H1 (cell line): Measurements from ENCODE around the gene CUBN. TPM values are rescaled to one million over a fixed set of nuclear protein-coding genes. Genes with fewer than 3 reads are reported as not detected.

Experiments
- CTCF ChIA-PET: fragments of 300-600 bp; sonication (Branson Sonifier 250); formaldehyde crosslinking; loops from one replicate; lab custom pipeline; 2021; ENCODE audit not compliant: partially characterized antibody; lab: Charles Lee
- POLR2A ChIA-PET: fragments of 300-600 bp; sonication (Branson Sonifier 250); formaldehyde crosslinking; loops from one replicate; lab custom pipeline; 2021; ENCODE audit warnings: inconsistent platforms; ENCODE audit not compliant: partially characterized antibody; lab: Charles Lee
- DNase-seq, 2 experiments: peaks; one replicate each; pipeline versions ENCODE4 v3.0.0 to v3.0.0-alpha.2; 2010 to 2022; ENCODE audit warnings: low spot score in 2 of 2, low read depth in 1 of 2, mixed read lengths in 1 of 2
- FAIRE-seq: peaks from 2 replicates; lab custom pipeline; 2011; peaks lifted over from hg19 to GRCh38; lab: Jason Lieb, UNC
- H2AFZ ChIP-seq: 2 replicates; pipeline ENCODE4 v1.8.1; 2012; ENCODE audit warnings: low read length, inconsistent platforms
- H2AK5ac ChIP-seq: 2 replicates; pipeline ENCODE4 v1.6.1; 2013; ENCODE audit warnings: low read depth, low read length
- H2BK120ac ChIP-seq: replicated peaks from 2 replicates; pipeline ENCODE3; 2013; ENCODE audit warnings: low read depth, low read length, inconsistent platforms
- H2BK12ac ChIP-seq: 2 replicates; pipeline ENCODE4 v1.6.1; 2013; ENCODE audit warnings: low read depth, low read length
- H2BK15ac ChIP-seq: 2 replicates; pipeline ENCODE4 v1.6.1; 2013; ENCODE audit warnings: low read length
- H2BK20ac ChIP-seq: 2 replicates; pipeline ENCODE4 v1.6.1; 2013; ENCODE audit warnings: low read length
- H2BK5ac ChIP-seq: 2 replicates; pipeline ENCODE4 v1.6.1; 2013; ENCODE audit warnings: low read depth, low read length
- H3K14ac ChIP-seq: 2 replicates; pipeline ENCODE4 v1.6.1; 2013; ENCODE audit warnings: inconsistent platforms; ENCODE audit not compliant: insufficient read length
- H3K18ac ChIP-seq: 2 replicates; pipeline ENCODE4 v1.6.1; 2013; ENCODE audit warnings: low read length; ENCODE audit errors: extremely low read depth
- H3K23ac ChIP-seq: 2 replicates; pipeline ENCODE4 v1.6.1; 2013; ENCODE audit warnings: inconsistent platforms; ENCODE audit not compliant: insufficient read length
- H3K23me2 ChIP-seq: 2 replicates; pipeline ENCODE4 v1.6.1; 2013; ENCODE audit warnings: low read depth, low read length
- H3K27ac ChIP-seq: 2 replicates; pipeline ENCODE4 v1.6.1; 2011; ENCODE audit warnings: low read depth, low read length, inconsistent platforms
- H3K27me3 ChIP-seq, 4 experiments: replicated peaks in 1 of 4; 1 replicate in 1 of 4; 2 replicates in 3 of 4; pipeline versions ENCODE4 v1.6.1 to v1.8.1; 2011 to 2013; ENCODE audit warnings: low read length in 3 of 4, mild to moderate bottlenecking in 3 of 4, inconsistent platforms in 2 of 4, mixed read lengths in 2 of 4, moderate library complexity in 1 of 4; ENCODE audit not compliant: control insufficient read depth in 3 of 4, insufficient read depth in 3 of 4; ENCODE audit errors: extremely low read depth in 1 of 4
- H3K36me3 ChIP-seq, 4 experiments: 2 replicates each; pipeline versions ENCODE4 v1.6.1 to v1.8.1; 2011 to 2013; ENCODE audit warnings: mild to moderate bottlenecking in 4 of 4, low read length in 3 of 4, moderate library complexity in 2 of 4, control low read depth in 1 of 4, inconsistent platforms in 1 of 4; ENCODE audit not compliant: insufficient read depth in 4 of 4, control insufficient read depth in 2 of 4
- H3K4ac ChIP-seq: replicated peaks from 2 replicates; pipeline ENCODE3; 2013; ENCODE audit warnings: low read length, low read depth, mixed read lengths, inconsistent platforms; ENCODE audit not compliant: insufficient read length
- H3K4me1 ChIP-seq, 4 experiments: replicated peaks in 1 of 4; 1 replicate in 1 of 4; 2 replicates in 3 of 4; pipeline versions ENCODE4 v1.6.1 to v1.8.1; 2011 to 2013; ENCODE audit warnings: low read length in 3 of 4, inconsistent platforms in 2 of 4, mixed read lengths in 1 of 4; ENCODE audit not compliant: insufficient read depth in 4 of 4, control insufficient read depth in 3 of 4
- H3K4me2 ChIP-seq, 2 experiments: 2 replicates each; pipeline versions ENCODE4 v1.6.1 to v1.8.1; 2011 to 2013; ENCODE audit warnings: low read depth in 2 of 2, low read length in 2 of 2, control low read depth in 1 of 2, inconsistent platforms in 1 of 2, mild to moderate bottlenecking in 1 of 2; ENCODE audit not compliant: insufficient read depth in 1 of 2
- H3K4me3 ChIP-seq, 4 experiments: fragments of 200-600, 300-600 bp in 1 of 4; sonication (generic), shearing (Covaris generic), sonication (Bioruptor Twin) in 1 of 4; 2 replicates each; pipeline versions ENCODE4 v1.5.1 to v1.8.1; 2011 to 2016; ENCODE audit warnings: low read length in 4 of 4, low read depth in 3 of 4, control low read depth in 2 of 4, inconsistent platforms in 2 of 4, mild to moderate bottlenecking in 2 of 4, mixed read lengths in 1 of 4, moderate library complexity in 1 of 4; ENCODE audit not compliant: insufficient read depth in 2 of 4; ENCODE audit errors: extremely low read depth in 1 of 4
- H3K56ac ChIP-seq: replicated peaks from 2 replicates; pipeline ENCODE3; 2013; ENCODE audit warnings: low read depth, mild to moderate bottlenecking, mixed read lengths, low read length, inconsistent platforms; ENCODE audit not compliant: insufficient read length
- H3K79me1 ChIP-seq: 2 replicates; pipeline ENCODE4 v1.6.1; 2013; ENCODE audit warnings: low read depth, low read length, control low read depth
- H3K79me2 ChIP-seq, 2 experiments: 2 replicates each; pipeline versions ENCODE4 v1.6.1 to v1.8.1; 2012 to 2013; ENCODE audit warnings: low read length in 2 of 2, mild to moderate bottlenecking in 2 of 2, inconsistent platforms in 1 of 2; ENCODE audit not compliant: insufficient read depth in 2 of 2, control insufficient read depth in 1 of 2
- H3K9ac ChIP-seq, 4 experiments: replicated peaks in 1 of 4; 1 replicate in 1 of 4; 2 replicates in 3 of 4; pipeline versions ENCODE4 v1.6.1 to v1.8.1; 2011 to 2013; ENCODE audit warnings: low read depth in 3 of 4, low read length in 3 of 4, control low read depth in 2 of 4, mild to moderate bottlenecking in 2 of 4, moderate library complexity in 2 of 4, inconsistent platforms in 1 of 4; ENCODE audit errors: extremely low read depth in 1 of 4
- H3K9me3 ChIP-seq, 2 experiments: 2 replicates each; pipeline versions ENCODE4 v1.6.1 to v1.8.1; 2012 to 2013; ENCODE audit warnings: mild to moderate bottlenecking in 2 of 2, moderate library complexity in 2 of 2, control low read depth in 1 of 2, inconsistent platforms in 1 of 2, low read depth in 1 of 2, low read length in 1 of 2, mixed read lengths in 1 of 2; ENCODE audit not compliant: insufficient read depth in 2 of 2
- H4K20me1 ChIP-seq, 2 experiments: replicated peaks in 1 of 2; 2 replicates each; pipeline versions ENCODE3 to v1.8.1; 2011 to 2013; ENCODE audit warnings: inconsistent platforms in 2 of 2, low read length in 2 of 2, mild to moderate bottlenecking in 1 of 2; ENCODE audit not compliant: insufficient read depth in 2 of 2, control insufficient read depth in 1 of 2
- H4K5ac ChIP-seq: 2 replicates; pipeline ENCODE4 v1.6.1; 2013; ENCODE audit warnings: low read length, low read depth, mixed read lengths, inconsistent platforms; ENCODE audit not compliant: insufficient read length
- H4K8ac ChIP-seq: 2 replicates; pipeline ENCODE4 v1.8.0; 2013; ENCODE audit warnings: mild to moderate bottlenecking, moderate library complexity, low read length, inconsistent platforms; ENCODE audit not compliant: insufficient read depth; ENCODE audit errors: extremely low read depth
- H4K91ac ChIP-seq: replicated peaks from 2 replicates; pipeline ENCODE3; 2013; ENCODE audit warnings: low read length, mixed read lengths, inconsistent platforms; ENCODE audit not compliant: insufficient read length
- ATF3 ChIP-seq: IDR thresholded peaks from 2 replicates; pipeline ENCODE4 v1.6.1; 2011; ENCODE audit warnings: low read depth, mild to moderate bottlenecking, low read length; ENCODE audit not compliant: insufficient read depth
- CREB1 ChIP-seq: IDR thresholded peaks from 2 replicates; pipeline ENCODE4 v1.6.1; 2012; ENCODE audit warnings: inconsistent platforms
- CTBP2 ChIP-seq: IDR thresholded peaks from 2 replicates; pipeline ENCODE4 v1.7.0; 2011; ENCODE audit warnings: borderline replicate concordance, mild to moderate bottlenecking, moderate library complexity, mixed read lengths, low read length; ENCODE audit not compliant: insufficient read depth, insufficient read length
- FOSL1 ChIP-seq: IDR thresholded peaks from 2 replicates; pipeline ENCODE4 v1.6.1; 2011; ENCODE audit warnings: mild to moderate bottlenecking, low read depth, low read length, moderate library complexity; ENCODE audit not compliant: insufficient read depth
- GTF2F1 ChIP-seq: IDR thresholded peaks from 2 replicates; pipeline ENCODE4 v1.6.1; 2012; ENCODE audit warnings: low read depth, low read length, improper control_type of control experiment, borderline replicate concordance
- JUN ChIP-seq: IDR thresholded peaks from 2 replicates; pipeline ENCODE4 v1.6.1; 2011; ENCODE audit warnings: low read depth, mild to moderate bottlenecking, improper control_type of control experiment, low read length
- POLR2A ChIP-seq, 2 experiments: IDR thresholded peaks; 1 replicate in 1 of 2; 2 replicates in 1 of 2; pipeline ENCODE4 v1.6.1; 2011; ENCODE audit warnings: low read depth in 2 of 2, low read length in 2 of 2, mild to moderate bottlenecking in 2 of 2; ENCODE audit errors: control extremely low read depth in 1 of 2
- RAD21 ChIP-seq, 2 experiments: IDR thresholded peaks in 1 of 2; conservative IDR thresholded peaks in 1 of 2; 2 replicates each; pipeline ENCODE4 v1.6.1; 2011; ENCODE audit warnings: low read depth in 2 of 2, low read length in 2 of 2, improper control_type of control experiment in 1 of 2, inconsistent platforms in 1 of 2, mild to moderate bottlenecking in 1 of 2, moderate library complexity in 1 of 2
- SRF ChIP-seq: IDR thresholded peaks from 2 replicates; pipeline ENCODE4 v1.6.1; 2011; ENCODE audit warnings: mild to moderate bottlenecking, low read depth, low read length, moderate library complexity
- SUZ12 ChIP-seq: fragments of 200-600 bp; sonication (generic); IDR thresholded peaks from 2 replicates; pipeline ENCODE4 v1.6.1; 2012; ENCODE audit warnings: mild to moderate bottlenecking, inconsistent platforms, low read length, moderate library complexity, mixed read lengths
- TAF1 ChIP-seq: IDR thresholded peaks from 2 replicates; pipeline ENCODE4 v1.6.1; 2011; ENCODE audit warnings: mild to moderate bottlenecking, low read depth, low read length
- TAF7 ChIP-seq: optimal IDR thresholded peaks from 2 replicates; pipeline ENCODE3; 2011; ENCODE audit warnings: low read depth, mild to moderate bottlenecking, inconsistent platforms, low read length, moderate library complexity, borderline replicate concordance
- TBP ChIP-seq: IDR thresholded peaks from 2 replicates; pipeline ENCODE4 v1.6.1; 2011; ENCODE audit warnings: low read depth, low read length, improper control_type of control experiment
- TEAD4 ChIP-seq: IDR thresholded peaks from 2 replicates; pipeline ENCODE4 v1.6.1; 2012; ENCODE audit warnings: low read depth, low read length, inconsistent platforms, mixed read lengths
- WGBS, 2 experiments: shearing (Covaris generic) in 1 of 2; methylation state at CpG; one replicate each; pipeline versions ENCODE4 v1.1.6 to v1.1.7; 2013 to 2015; ENCODE audit warnings: low lambda C conversion rate in 2 of 2, mixed read lengths in 2 of 2, inconsistent platforms in 1 of 2, low coverage in 1 of 2, missing lambda C conversion rate in 1 of 2; ENCODE audit not compliant: insufficient replicate concordance in 2 of 2, insufficient coverage in 1 of 2, insufficient read length in 1 of 2; ENCODE audit errors: extremely low coverage in 1 of 2, missing lambda C conversion rate in 1 of 2; 5-methylcytosine and 5-hydroxymethylcytosine counted together
- polyA plus RNA-seq, 7 experiments: library from polyadenylated mRNA; depleted of rRNA in 3 of 7; stranded (reverse) in 5 of 7; unstranded in 2 of 7; fragments of >200 nt in 5 of 7; fragments of 200-250 nt in 2 of 7; gene quantifications; 1 replicate in 5 of 7; 2 replicates in 1 of 7; 4 replicates in 1 of 7; pipeline versions ENCODE4 v1.2.1 to v1.2.3, GENCODE V29; 2011 to 2013; ENCODE audit warnings: missing spikeins in 2 of 7, mixed read lengths in 2 of 7
- total RNA-seq: library from RNA; stranded (reverse); fragmentation: NEBNext Ultra II Directional; extraction: Animal tissue kit (Norgen Biotek cat#: 25700); gene quantifications from 2 replicates; pipeline ENCODE4 v1.2.1, GENCODE V29; 2021

Gene CUBN
- total and polyA plus RNA-seq, 2 of the 8 experiments (the other 6 are each of a cell fraction or from before 2014, with no cell fraction given): 0.04 to 0.08 TPM

DNA sequence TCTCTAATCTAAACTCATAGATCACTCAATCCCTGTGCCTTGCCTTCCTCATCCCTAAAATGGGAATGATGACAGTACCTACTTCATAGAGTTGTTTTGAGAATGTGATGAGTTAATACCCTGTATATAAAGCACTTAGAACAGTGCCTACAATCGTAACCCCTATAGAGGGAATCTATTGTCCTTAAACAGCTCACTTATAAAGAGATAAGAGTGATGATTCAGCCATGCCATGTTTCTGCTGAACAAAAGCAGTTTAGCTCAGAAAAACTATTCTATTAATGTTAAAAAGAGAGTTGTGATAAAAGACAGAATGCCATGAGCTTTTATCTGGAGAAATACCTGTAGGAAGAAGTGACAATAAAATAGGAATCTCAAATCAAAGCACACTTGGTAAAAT is 63.6 kb downstream of the CUBN start:
- H3K4me1 ChIP-seq: peaks cover 0 to 9% (median 0%) of the 10 kb centered on the region in 4 experiments; a peak in 1 of 7 replicates
- H2AFZ ChIP-seq: no peak overlapping the region
- H3K36me3 ChIP-seq: no peaks in the 10 kb centered on the region
- H3K27me3 ChIP-seq: no peaks in the 10 kb centered on the region
- no peak overlapping the region for H2BK12ac ChIP-seq
- POLR2A ChIA-PET: no interaction called here
- no peak overlapping the region for H3K14ac ChIP-seq
- no peak overlapping the region for H3K9ac ChIP-seq
- no peaks in the 10 kb centered on the region for H3K23me2 ChIP-seq
- no peaks in the 10 kb centered on the region for H3K79me2 ChIP-seq
- H4K8ac ChIP-seq: no peak overlapping the region
- H3K9me3 ChIP-seq: no peaks in the 10 kb centered on the region
- no peaks in the 10 kb centered on the region for H4K20me1 ChIP-seq
- H2BK120ac ChIP-seq: no peak overlapping the region
- no peak overlapping the region for H4K5ac ChIP-seq
- H2BK15ac ChIP-seq: no peak overlapping the region
- H2BK20ac ChIP-seq: no peak overlapping the region
- H2BK5ac ChIP-seq: no peak overlapping the region
- no peak for DNase-seq
- no peak overlapping the region for H3K23ac ChIP-seq
- no peak overlapping the region for H3K56ac ChIP-seq
- no peak overlapping the region for H4K91ac ChIP-seq
- CTCF ChIA-PET: interaction anchor here (0.9 kb wide), 1 partner anchor 162 kb away, joined by 3 read pairs; the partner anchor contains the start of gene VIM
- no peak overlapping the region for H2AK5ac ChIP-seq
- no peak overlapping the region for H3K27ac ChIP-seq
- H3K4ac ChIP-seq: no peak overlapping the region
- no peak overlapping the region for H3K4me3 ChIP-seq
- no peaks in the 10 kb centered on the region for H3K79me1 ChIP-seq
- no peak for FAIRE-seq
- H3K18ac ChIP-seq: no peak overlapping the region
- H3K4me2 ChIP-seq: no peak overlapping the region
- WGBS, 2 experiments: 89% methylated on average over 1 of the region's 1 CpG; no CpG with 5 or more reads in 1 of the 2 experiments
- TF ChIP-seq TAF1: no peak
- TF ChIP-seq GTF2F1: no peak
- TF ChIP-seq TAF7: no peak
- TF ChIP-seq TEAD4: no peak
- no peak for TF ChIP-seq JUN
- TF ChIP-seq RAD21 (IDR thresholded peaks at IDR 0.05 in 1 of 2, conservative IDR thresholded peaks at IDR 0.05 in 1 of 2; ENCODE audit: low read depth in 2 of 2, low read length in 2 of 2): no peak
- no peak for TF ChIP-seq SRF
- TF ChIP-seq ATF3: no peak
- no peak for TF ChIP-seq POLR2A (IDR thresholded peaks at IDR 0.05; ENCODE audit: control extremely low read depth in 1 of 2, low read depth in 2 of 2, low read length in 2 of 2)
- no peak for TF ChIP-seq CREB1
- TF ChIP-seq TBP: no peak
- TF ChIP-seq SUZ12: no peak
- TF ChIP-seq CTBP2: no peak
- no peak for TF ChIP-seq FOSL1
